ENCODE results near the gene FLOT2.

Gene FLOT2

GRCh38 chr17:28846231-28846630 is 51.3 kb downstream of the FLOT2 start:
- Histone ChIP-seq H3K9ac (ENCODE audit: low read length) (no peak overlapping the region), H3K4me3 (ENCODE audit: low read depth, low read length, poor library complexity, severe bottlenecking) (no peak overlapping the region), H3K79me2 (ENCODE audit: insufficient read depth, low read length) (peaks cover 11% of the 10 kb centered on the region), H3K27ac (ENCODE audit: low read depth, low read length, poor library complexity, severe bottlenecking) (no peak overlapping the region), H3K4me1 (ENCODE audit: insufficient read depth, low read length, severe bottlenecking) (peaks cover 15% of the 10 kb centered on the region), H3K27me3 (ENCODE audit: insufficient read depth, low read length) (no peaks in the 10 kb centered on the region), H2AFZ (ENCODE audit: low read length) (no peak overlapping the region), H3K36me3 (ENCODE audit: insufficient read depth, low read length) (no peaks in the 10 kb centered on the region), H3F3A (ENCODE audit: insufficient read depth, low read length) (no peaks in the 10 kb centered on the region), H3K9me2 (ENCODE audit: low read depth, low read length) (no peaks in the 10 kb centered on the region), H3K4me2 (ENCODE audit: low read length) (no peak overlapping the region), H3K9me3 (ENCODE audit: low read length) (no peaks in the 10 kb centered on the region), H4K20me1 (ENCODE audit: insufficient read depth, low read length) (no peaks in the 10 kb centered on the region)
- TF ChIP-seq, protein P1, sequence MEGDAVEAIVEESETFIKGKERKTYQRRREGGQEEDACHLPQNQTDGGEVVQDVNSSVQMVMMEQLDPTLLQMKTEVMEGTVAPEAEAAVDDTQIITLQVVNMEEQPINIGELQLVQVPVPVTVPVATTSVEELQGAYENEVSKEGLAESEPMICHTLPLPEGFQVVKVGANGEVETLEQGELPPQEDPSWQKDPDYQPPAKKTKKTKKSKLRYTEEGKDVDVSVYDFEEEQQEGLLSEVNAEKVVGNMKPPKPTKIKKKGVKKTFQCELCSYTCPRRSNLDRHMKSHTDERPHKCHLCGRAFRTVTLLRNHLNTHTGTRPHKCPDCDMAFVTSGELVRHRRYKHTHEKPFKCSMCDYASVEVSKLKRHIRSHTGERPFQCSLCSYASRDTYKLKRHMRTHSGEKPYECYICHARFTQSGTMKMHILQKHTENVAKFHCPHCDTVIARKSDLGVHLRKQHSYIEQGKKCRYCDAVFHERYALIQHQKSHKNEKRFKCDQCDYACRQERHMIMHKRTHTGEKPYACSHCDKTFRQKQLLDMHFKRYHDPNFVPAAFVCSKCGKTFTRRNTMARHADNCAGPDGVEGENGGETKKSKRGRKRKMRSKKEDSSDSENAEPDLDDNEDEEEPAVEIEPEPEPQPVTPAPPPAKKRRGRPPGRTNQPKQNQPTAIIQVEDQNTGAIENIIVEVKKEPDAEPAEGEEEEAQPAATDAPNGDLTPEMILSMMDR (IDR thresholded peaks at IDR 0.05; ENCODE audit: low read length), result no peak
- no peak for TF ChIP-seq EZH2 (IDR thresholded peaks at IDR 0.05; ENCODE audit: borderline replicate concordance, low read length)

- Histone ChIP-seq H3K9ac (ENCODE audit: low read length) (no peak overlapping the region), H3K4me3 (ENCODE audit: low read depth, low read length, poor library complexity, severe bottlenecking) (no peak overlapping the region), H3K27ac (ENCODE audit: low read depth, low read length, poor library complexity, severe bottlenecking) (no peak overlapping the region), H3K4me1 (ENCODE audit: insufficient read depth, low read length, severe bottlenecking) (peaks cover 22% of the 10 kb centered on the region), H3K9me3 (ENCODE audit: low read length) (no peaks in the 10 kb centered on the region), H3K36me3 (ENCODE audit: insufficient read depth, low read length) (0 out of 2 replicates have a peak, but pooled peaks cover 2% of the 10 kb centered on the region), H3K4me2 (ENCODE audit: low read length) (no peak overlapping the region), H3K27me3 (ENCODE audit: insufficient read depth, low read length) (no peaks in the 10 kb centered on the region), H2AFZ (ENCODE audit: low read length) (no peak overlapping the region), H3K9me2 (ENCODE audit: low read depth, low read length) (no peaks in the 10 kb centered on the region), H3F3A (ENCODE audit: insufficient read depth, low read length) (no peaks in the 10 kb centered on the region), H3K79me2 (ENCODE audit: insufficient read depth, low read length) (peaks cover 34% of the 10 kb centered on the region), H4K20me1 (ENCODE audit: insufficient read depth, low read length) (no peaks in the 10 kb centered on the region)
- TF ChIP-seq, protein P1 (IDR thresholded peaks at IDR 0.05; ENCODE audit: low read length), result no peak
- TF ChIP-seq EZH2 (IDR thresholded peaks at IDR 0.05; ENCODE audit: borderline replicate concordance, low read length), result no peak
These were observed 53.8 kb downstream of the FLOT2 start for GRCh38 chr17:28843816-28844148.

DNA sequence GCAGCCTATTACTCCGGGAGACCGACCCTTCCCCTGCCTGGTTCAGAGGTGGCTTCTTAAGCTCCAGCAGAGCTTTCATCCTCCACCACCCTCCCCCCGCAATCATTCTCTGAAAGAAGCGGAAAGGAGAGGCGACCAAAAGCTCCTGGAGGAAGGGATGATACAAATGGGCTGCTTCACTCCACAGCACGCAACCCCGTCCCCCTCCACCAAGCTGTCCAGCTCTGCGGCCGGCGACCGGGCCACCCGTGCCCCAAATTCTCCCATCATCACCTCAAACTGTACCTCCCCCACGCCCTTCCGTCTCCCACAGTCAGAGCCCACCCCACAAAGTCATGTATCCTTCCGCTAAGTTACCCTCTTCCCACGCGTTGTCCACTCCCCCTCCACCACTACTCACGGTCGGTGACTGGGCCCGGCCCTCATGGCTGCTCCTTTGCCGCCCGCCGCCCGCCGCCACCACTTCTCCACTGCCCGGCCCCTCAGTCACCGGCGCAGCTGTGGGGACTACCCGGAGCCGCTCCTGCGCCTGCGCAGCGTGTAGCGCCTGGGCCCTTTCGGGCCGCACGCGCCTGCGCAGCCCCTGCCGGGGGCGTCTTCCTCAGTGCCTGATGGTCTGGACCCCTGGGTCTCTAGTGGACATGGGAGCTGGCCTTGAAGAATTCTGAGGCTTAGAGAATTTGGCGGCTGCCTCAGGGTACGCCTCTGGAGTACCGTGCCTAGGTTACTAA is 55.1 kb downstream of the FLOT2 start, which contains the start of gene FAM222B:
TSS of gene FAM222B (minus strand) at position 509 of the 731 bp plus-strand sequence. CDS start 76,123 bp downstream, outside the sequence.
- H3K9ac ChIP-seq (ENCODE audit: low read length), result peak within 1 kb of the TSS; percentile 85
- H3K79me2 ChIP-seq (ENCODE audit: insufficient read depth, low read length), result peaks cover 46% of the 10 kb centered on the region
- H3K4me1 ChIP-seq (ENCODE audit: insufficient read depth, low read length, severe bottlenecking), result peaks cover 22% of the 10 kb centered on the region
- H3K27ac ChIP-seq (ENCODE audit: low read depth, low read length, poor library complexity, severe bottlenecking), result peak within 1 kb of the TSS; percentile 38
- H2AFZ ChIP-seq (ENCODE audit: low read length), result peak within 1 kb of the TSS; percentile 42; the same call in 1 of the 2 replicates
- H3K36me3 ChIP-seq (ENCODE audit: insufficient read depth, low read length), result 0 out of 2 replicates have a peak, but pooled peaks cover 2% of the 10 kb centered on the region
- H3F3A ChIP-seq (ENCODE audit: insufficient read depth, low read length), result no peaks in the 10 kb centered on the region
- no peaks in the 10 kb centered on the region for H3K27me3 ChIP-seq (ENCODE audit: insufficient read depth, low read length)
- H3K4me2 ChIP-seq (ENCODE audit: low read length), result peak within 1 kb of the TSS; percentile 82
- no peaks in the 10 kb centered on the region for H3K9me3 ChIP-seq (ENCODE audit: low read length)
- TF ChIP-seq, protein P1 (IDR thresholded peaks at IDR 0.05; ENCODE audit: low read length), result no peak
- no peak for TF ChIP-seq EZH2 (IDR thresholded peaks at IDR 0.05; ENCODE audit: borderline replicate concordance, low read length)
- no peaks in the 10 kb centered on the region for H4K20me1 ChIP-seq (ENCODE audit: insufficient read depth, low read length)
- peak within 1 kb of the TSS; percentile 88 for H3K4me3 ChIP-seq (ENCODE audit: low read depth, low read length, poor library complexity, severe bottlenecking)
- H3K9me2 ChIP-seq (ENCODE audit: low read depth, low read length), result no peaks in the 10 kb centered on the region
